Stomach (tissue), 9 donors: ENCODE measurements around the gene FOSL2. TPM values are rescaled to one million over a fixed set of nuclear protein-coding genes. Genes with fewer than 3 reads are reported as not detected.
A peak's percentile ranks its signal among the peaks of the same experiment; 100 is the strongest.

ENCODE experiments used
- DNase-seq, 2 donors: peaks; one replicate each; pipeline versions ENCODE4 v3.0.0 to v3.0.0-alpha.2; 2013 to 2019
- H3K27ac ChIP-seq, 5 donors: fragments of 200-600 bp in 4 of 5; sonication (generic) in 4 of 5; one replicate each; pipeline ENCODE4 v1.5.1; 2013 to 2019; ENCODE audit warnings: mild to moderate bottlenecking in 1 of 5, moderate library complexity in 1 of 5
- H3K27me3 ChIP-seq, 3 donors: fragments of 200-600 bp; sonication (generic); one replicate each; pipeline ENCODE4 v1.5.1; 2017 to 2019; ENCODE audit warnings: mixed run types in 1 of 3
- H3K36me3 ChIP-seq, 4 donors: fragments of 200-600 bp; sonication (generic); 1 replicate in 3 of 4; 2 replicates in 1 of 4; pipeline ENCODE4 v1.5.1; 2016 to 2019
- H3K4me1 ChIP-seq, 4 donors: fragments of 200-600 bp; sonication (generic); one replicate each; pipeline ENCODE4 v1.5.1; 2016 to 2019
- H3K4me3 ChIP-seq, 4 donors: fragments of 200-600 bp; sonication (generic) in 3 of 4; one replicate each; pipeline ENCODE4 v1.5.1; 2016 to 2019; ENCODE audit warnings: mild to moderate bottlenecking in 1 of 4
- H3K9me3 ChIP-seq, 4 donors: fragments of 200-600 bp; sonication (generic); one replicate each; pipeline ENCODE4 v1.5.1; 2016 to 2019
- EP300 ChIP-seq: sonication (generic); formaldehyde crosslinking; IDR thresholded peaks from one replicate; pipeline ENCODE4 v1.6.1; 2017; ENCODE audit warnings: antibody characterized with exemption
- POLR2A ChIP-seq, 4 donors: fragments of 450-650 bp; IDR thresholded peaks; one replicate each; pipeline ENCODE4 v1.6.1; 2016; ENCODE audit warnings: antibody characterized with exemption in 4 of 4, control low read depth in 2 of 4, mild to moderate bottlenecking in 1 of 4, moderate library complexity in 1 of 4
- POLR2AphosphoS5 ChIP-seq, 3 donors: sonication (generic); formaldehyde crosslinking; IDR thresholded peaks; one replicate each; pipeline ENCODE4 v1.6.1; 2016; ENCODE audit warnings: antibody characterized with exemption in 3 of 3
- WGBS, 5 donors: extraction: QIAGEN DNeasy Blood & Tissue Kit in 3 of 5; methylation state at CpG; one replicate each; pipeline versions ENCODE4 v1.1.5 to v1.1.7; 2013 to 2018; 5-methylcytosine and 5-hydroxymethylcytosine counted together
- intact Hi-C: fragments of 100-400 bp; cut with DNase I; formaldehyde crosslinking; loops from one replicate; pipeline ENCODE4 v1.15.1; 2023; ENCODE audit warnings: low total_unique reads
- polyA plus RNA-seq, 3 donors: library from polyadenylated mRNA; stranded (reverse); fragments of 200-250 nt; gene quantifications; one replicate each; pipeline ENCODE4 v1.2.3, GENCODE V29; 2013
- small RNA-seq, 4 donors: library from RNA; depleted of rRNA; stranded (forward); fragments of <200 nt; gene quantifications; one replicate each; pipeline ENCODE3, GENCODE V24; 2016
- total RNA-seq, 5 donors: library from RNA; depleted of rRNA; stranded (reverse); fragments of >200 nt; gene quantifications; one replicate each; pipeline versions ENCODE4 v1.1.0 to v1.2.3, GENCODE V29; 2014 to 2016
- TF ChIP-seq, protein P1 (sequence below), 7 experiments: fragments of 450-650 bp in 4 of 7; fragments of 200-600 bp in 3 of 7; sonication (generic) in 3 of 7; IDR thresholded peaks; one replicate each; pipeline ENCODE4 v1.5.1; 2016 to 2019; ENCODE audit warnings: antibody characterized with exemption in 7 of 7, control low read depth in 2 of 7, mild to moderate bottlenecking in 1 of 7
- donor health status: healthy with polysubstance abuse.
- donor health status: Bipolar disorder and iron deficiency.
- donor health status: healthy.

Gene FOSL2
- total and polyA plus RNA-seq, 8 donors = 24.4 to 227 (median 71.2) TPM

DNA sequence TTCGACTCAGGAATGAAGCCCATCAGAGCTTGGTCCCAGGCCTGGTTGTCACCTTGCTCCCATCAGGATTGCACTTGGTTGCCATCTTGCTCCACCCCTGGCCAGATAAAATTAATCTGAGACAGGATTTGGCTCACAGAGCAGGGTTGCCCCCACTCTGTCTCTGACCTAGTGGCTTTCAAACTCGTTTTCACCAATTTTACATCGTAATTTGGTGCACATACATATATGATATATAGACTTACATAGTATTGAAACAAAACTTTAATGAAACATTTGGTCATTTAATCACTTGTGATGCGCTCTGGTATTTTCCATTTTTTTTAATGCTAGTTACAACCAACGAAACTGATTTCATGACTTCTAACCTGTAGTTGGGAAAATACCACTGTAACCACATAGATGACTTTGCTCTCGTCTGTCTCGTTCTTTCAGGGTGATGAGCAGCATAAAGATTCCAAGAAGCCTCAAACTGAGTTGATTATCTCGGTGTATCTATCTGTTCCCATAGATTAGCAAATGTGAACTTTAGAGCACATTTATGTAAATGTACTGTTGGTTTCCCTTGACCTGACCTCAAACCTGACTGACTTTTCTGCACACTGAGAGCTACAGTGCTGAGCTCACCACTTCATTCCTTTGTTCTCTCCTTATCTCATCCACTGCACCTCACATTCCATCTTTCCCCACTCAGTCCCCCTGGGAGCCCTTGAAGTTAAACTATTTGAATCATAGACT is 72.7 kb downstream of the FOSL2 start:
- H3K36me3 ChIP-seq = no peaks in the 10 kb centered on the region
- intact Hi-C loops = no loop called here
- 59 to 67% (median 66%) methylated on average over 8 of the region's 8 CpGs for WGBS, 5 donors
- no peaks in the 10 kb centered on the region for H3K27me3 ChIP-seq
- no peak overlapping the region for H3K4me3 ChIP-seq
- H3K9me3 ChIP-seq = no peaks in the 10 kb centered on the region
- H3K27ac ChIP-seq = no peak overlapping the region
- peaks cover 0 to 11% (median 0%) of the 10 kb centered on the region in 4 donors for H3K4me1 ChIP-seq
- peak in 1 of 2 donors; percentile 35 for DNase-seq
- TF ChIP-seq, protein P1, sequence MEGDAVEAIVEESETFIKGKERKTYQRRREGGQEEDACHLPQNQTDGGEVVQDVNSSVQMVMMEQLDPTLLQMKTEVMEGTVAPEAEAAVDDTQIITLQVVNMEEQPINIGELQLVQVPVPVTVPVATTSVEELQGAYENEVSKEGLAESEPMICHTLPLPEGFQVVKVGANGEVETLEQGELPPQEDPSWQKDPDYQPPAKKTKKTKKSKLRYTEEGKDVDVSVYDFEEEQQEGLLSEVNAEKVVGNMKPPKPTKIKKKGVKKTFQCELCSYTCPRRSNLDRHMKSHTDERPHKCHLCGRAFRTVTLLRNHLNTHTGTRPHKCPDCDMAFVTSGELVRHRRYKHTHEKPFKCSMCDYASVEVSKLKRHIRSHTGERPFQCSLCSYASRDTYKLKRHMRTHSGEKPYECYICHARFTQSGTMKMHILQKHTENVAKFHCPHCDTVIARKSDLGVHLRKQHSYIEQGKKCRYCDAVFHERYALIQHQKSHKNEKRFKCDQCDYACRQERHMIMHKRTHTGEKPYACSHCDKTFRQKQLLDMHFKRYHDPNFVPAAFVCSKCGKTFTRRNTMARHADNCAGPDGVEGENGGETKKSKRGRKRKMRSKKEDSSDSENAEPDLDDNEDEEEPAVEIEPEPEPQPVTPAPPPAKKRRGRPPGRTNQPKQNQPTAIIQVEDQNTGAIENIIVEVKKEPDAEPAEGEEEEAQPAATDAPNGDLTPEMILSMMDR (IDR thresholded peaks at IDR 0.05) = no peak
- TF ChIP-seq POLR2A (IDR thresholded peaks at IDR 0.05) (no peak), POLR2AphosphoS5 (IDR thresholded peaks at IDR 0.05) (no peak), EP300 (no peak)

Small RNA genes lying within 50 kb of the gene (small RNA-seq; reads per million reads assigned to genes)
- gene AC104695.3 (0 reads per million in 4 donors), gene SNRPGP7 (0 reads per million in 4 donors)

Other genes starting within 250 kb of the FOSL2 start
- gene PLB1, start 103.2 kb downstream of the FOSL2 start, total RNA-seq = 10 to 100 TPM in 1 of 5 donors, 1 to 10 TPM in 3, under 1 TPM in 1; 0.45 to 18.8 (median 5.3) TPM
- 1 to 10 TPM; 1.4 to 3.8 (median 3.1) TPM for gene PLB1, start 103.2 kb downstream of the FOSL2 start, polyA plus RNA-seq